Activated CD8-positive, alpha-beta memory T cell treated with anti-CD3 and anti-CD28 coated beads for 36 hours (primary cell): ENCODE data around the gene PRSS21. TPM values are rescaled to one million over a fixed set of nuclear protein-coding genes. Genes with fewer than 3 reads are reported as not detected.

Experiments used
- CTCF ChIA-PET: fragments of 350-600 bp; sonication (Branson Sonifier 250); formaldehyde crosslinking; loops from one replicate; lab custom pipeline; 2021; ENCODE audit warnings: antibody characterized with exemption; lab: Charles Lee
- POLR2A ChIA-PET: fragments of 350-600 bp; sonication (Branson Sonifier 250); formaldehyde crosslinking; loops from one replicate; lab custom pipeline; 2021; ENCODE audit warnings: antibody characterized with exemption; lab: Charles Lee
- total RNA-seq, 2 experiments: library from RNA; stranded (reverse); gene quantifications; one replicate each; pipeline ENCODE4 v1.2.3, GENCODE V29; 2021

The PRSS21 gene
- total RNA-seq, 2 experiments from 2014 or later, result 10.5 to 11.1 TPM

DNA sequence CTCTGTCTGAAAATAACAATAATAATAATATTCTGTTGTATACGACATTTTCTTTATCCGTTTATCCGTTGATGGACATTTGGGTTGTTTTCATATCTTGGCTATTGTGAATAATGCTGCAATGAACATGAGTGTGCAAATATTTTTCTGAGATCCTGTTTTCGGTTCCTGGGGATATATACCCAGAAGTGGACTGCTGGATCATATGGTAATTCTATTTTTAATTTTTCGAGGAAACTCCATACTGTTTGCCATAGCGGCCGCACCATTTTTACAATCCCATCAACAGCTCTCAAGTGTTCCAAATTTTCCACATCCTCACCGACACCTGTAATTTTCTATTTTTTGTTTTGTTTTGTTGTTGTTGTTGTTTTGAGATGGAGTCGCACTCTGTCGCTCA is 24.1 kb upstream of the PRSS21 start:
- POLR2A ChIA-PET, result no interaction called here
- CTCF ChIA-PET, result no interaction called here

DNA sequence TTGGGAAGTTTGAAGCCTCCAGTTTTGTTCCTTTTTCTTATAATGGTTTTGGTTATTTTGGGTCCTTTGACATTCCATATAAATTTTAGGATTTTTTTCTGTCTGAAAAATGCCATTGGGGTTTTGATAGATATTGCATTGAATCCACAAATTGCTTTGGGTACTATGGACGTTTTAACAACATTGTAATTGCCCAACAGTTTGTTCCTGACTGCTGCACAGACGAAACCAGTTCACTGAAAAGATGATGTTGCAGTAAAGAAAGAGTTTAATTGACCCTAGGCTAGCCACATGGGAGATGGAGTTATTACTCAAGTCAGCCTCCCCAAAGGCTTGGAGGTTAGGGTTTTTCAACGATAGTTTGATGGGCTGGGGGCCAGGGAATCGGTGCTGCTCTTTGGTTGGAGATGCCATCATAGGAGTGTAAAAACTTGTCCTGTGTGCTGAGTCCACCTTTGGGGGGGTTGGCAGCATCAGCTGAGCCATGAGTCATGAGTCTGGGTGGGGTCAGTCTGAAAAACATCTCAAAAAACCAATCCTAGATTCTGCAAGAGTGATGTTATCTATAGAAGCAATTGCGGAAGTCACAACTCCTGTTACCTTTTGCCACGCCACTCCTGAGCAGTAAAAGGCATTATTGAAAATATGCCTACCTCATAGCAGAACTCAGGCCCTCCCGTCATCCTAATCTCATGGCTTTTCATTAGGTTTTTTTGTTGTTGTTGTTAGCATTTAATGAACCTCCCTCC is 21.5 kb upstream of the PRSS21 start:
- ChIA-PET POLR2A (no interaction called here), CTCF (no interaction called here)

DNA sequence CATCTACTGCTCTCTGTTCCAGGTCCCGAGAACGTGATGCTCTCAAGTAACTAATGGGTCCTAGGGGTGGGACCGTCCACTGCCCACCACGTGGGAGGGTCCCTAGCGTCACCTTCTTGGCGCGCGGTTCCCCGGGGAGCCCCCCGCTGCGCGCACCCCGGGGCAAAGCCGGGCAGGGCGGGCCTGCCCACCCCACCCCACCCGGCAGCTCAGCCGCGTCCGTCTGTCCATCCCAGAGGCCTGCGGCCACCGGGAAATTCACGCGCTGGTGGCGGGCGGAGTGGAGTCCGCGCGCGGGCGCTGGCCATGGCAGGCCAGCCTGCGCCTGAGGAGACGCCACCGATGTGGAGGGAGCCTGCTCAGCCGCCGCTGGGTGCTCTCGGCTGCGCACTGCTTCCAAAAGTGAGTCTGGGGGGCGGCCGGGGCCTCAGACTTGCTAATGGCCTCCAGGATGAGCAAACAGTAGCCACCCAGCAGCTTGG is 18.3 kb upstream of the PRSS21 start:
- ChIA-PET CTCF (interaction anchor here (1.5 kb wide), 1 partner anchor 69 kb away, joined by 4 read pairs; no protein-coding TSS in a partner anchor), POLR2A (no interaction called here)

DNA sequence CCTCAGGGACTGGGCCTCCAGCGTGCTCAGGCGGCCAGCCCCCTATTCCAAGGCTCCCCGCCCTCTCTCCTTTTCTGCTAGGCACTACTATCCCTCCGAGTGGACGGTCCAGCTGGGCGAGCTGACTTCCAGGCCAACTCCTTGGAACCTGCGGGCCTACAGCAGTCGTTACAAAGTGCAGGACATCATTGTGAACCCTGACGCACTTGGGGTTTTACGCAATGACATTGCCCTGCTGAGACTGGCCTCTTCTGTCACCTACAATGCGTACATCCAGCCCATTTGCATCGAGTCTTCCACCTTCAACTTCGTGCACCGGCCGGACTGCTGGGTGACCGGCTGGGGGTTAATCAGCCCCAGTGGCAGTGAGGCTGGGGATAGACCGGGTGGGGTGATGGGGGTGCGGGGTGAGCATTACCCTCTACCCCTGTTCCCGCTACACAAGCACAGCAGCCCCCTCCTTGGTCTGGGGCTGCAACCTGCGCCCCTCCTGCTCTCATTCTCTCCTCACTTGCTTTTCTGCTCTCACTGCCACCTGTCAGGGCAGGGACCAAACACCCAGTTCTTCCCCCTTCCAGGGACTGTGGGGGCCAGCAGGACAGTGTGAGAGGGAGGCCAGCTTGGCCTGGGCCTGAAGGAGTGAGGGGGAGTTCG is 17.7 kb upstream of the PRSS21 start:
- POLR2A ChIA-PET, result no interaction called here
- CTCF ChIA-PET, result interaction anchor here (1.5 kb wide), 1 partner anchor 69 kb away, joined by 4 read pairs; no protein-coding TSS in a partner anchor

DNA sequence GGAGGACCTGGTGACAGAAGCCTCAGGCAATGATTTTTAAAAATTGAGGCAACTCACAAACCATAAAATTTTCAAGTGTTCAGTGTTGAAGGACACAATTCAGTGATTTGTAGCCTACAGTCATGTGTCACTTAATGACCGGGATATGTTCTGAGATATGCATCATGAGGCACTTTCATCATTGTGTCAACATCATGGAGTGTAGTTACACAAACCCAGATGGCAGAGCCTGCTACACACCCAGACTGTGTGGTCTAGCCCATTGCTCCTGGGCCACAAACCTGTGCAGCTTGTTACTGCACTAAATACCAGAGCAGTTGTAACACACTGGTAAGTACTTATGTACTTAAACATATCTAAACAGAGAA is 17.2 kb upstream of the PRSS21 start:
- ChIA-PET CTCF (no interaction called here), POLR2A (interaction anchor here (0.7 kb wide), 1 partner anchor 22 kb away, joined by 11 read pairs; no protein-coding TSS in a partner anchor)

DNA sequence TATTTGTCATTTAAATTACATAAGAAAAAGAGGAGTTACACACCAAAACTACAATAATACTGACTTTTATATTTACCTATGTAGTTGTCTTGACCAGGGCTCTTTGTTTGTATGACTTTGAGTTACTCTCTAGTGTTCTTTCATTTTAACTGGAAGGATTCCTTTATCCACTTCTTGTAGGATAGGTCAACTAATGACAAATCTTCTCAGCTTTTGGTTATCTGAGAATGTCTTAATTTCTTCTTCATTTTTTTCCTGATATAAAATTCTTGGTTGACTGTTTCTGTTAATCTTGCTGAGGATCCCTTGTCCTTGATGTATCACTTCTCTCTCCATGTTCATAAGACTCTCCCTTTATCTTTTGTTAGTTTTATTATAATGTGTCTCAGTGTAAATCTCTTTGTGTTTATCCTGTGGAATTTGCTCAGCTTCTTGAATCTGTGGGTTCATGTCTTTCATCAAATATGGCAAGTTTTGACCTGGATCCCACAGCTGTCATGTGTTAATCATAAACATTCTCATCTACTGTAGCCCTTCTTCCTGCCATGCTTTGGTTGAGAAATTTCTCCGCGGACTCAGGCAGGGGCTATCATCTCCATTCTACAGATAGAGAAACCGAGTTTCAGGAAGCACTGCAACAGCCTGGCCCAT is 13.4 kb upstream of the PRSS21 start:
- POLR2A ChIA-PET, result no interaction called here
- CTCF ChIA-PET, result no interaction called here

DNA sequence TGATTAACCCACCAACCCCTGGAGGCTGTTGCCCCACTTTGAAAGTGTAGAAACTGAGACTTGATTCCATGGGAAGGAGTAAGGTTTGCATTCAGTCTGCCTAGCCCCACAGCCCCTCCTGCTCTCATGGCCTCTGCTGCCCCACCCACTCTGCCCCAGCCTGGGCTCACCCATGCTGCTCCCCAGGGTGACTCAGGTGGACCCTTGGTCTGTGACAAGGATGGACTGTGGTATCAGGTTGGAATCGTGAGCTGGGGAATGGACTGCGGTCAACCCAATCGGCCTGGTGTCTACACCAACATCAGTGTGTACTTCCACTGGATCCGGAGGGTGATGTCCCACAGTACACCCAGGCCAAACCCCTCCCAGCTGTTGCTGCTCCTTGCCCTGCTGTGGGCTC is 12.3 kb upstream of the PRSS21 start:
- POLR2A ChIA-PET, result interaction anchor here (0.6 kb wide), 1 partner anchor 1288 kb away, joined by 4 read pairs; no protein-coding TSS in a partner anchor
- CTCF ChIA-PET, result no interaction called here

DNA sequence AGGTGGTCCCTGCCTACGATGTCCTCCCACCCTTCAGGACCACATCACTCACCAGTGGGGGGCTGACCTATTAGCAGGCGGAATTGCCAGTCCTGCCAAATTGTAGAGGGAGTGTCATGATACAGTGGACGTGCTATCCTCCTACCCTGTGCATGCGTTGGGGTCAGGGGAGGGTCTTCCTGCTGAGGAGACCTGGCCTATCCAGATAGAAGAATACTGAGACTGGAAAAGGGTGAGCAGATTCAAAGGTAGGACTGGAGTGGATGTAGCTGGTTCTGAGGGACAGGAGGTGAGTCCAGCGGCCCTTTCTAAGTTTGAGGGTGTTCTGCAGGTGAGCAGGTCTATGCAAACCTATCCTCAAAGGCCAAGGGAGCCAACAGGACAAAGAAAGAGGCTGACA is 10.8 kb upstream of the PRSS21 start:
- CTCF ChIA-PET, result interaction anchor here (0.6 kb wide), 1 partner anchor 87 kb away, joined by 3 read pairs; no protein-coding TSS in a partner anchor

DNA sequence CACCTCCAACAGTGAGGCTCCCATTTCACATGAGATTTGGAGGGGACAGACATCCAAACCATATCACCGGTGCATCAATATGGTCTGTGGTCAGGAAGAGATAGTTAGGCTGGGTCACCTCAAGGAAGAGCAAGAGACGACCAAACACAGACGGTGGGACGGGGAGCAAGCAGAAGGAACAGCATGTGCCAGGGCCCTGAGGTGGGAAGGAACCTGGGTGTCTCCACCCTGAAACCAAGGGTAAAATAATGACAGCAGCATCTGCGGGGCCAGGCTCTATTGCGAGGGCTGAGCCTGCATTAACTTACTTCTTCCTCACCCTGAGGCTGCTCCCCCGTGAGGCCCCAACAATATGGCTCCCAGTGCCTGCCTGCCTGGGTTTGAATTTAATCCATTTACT is 8.9 kb upstream of the PRSS21 start:
- POLR2A ChIA-PET, result no interaction called here
- CTCF ChIA-PET, result no interaction called here

More for the DNA sequence above, 10.8 kb upstream of the PRSS21 start:
- POLR2A ChIA-PET, result no interaction called here

DNA sequence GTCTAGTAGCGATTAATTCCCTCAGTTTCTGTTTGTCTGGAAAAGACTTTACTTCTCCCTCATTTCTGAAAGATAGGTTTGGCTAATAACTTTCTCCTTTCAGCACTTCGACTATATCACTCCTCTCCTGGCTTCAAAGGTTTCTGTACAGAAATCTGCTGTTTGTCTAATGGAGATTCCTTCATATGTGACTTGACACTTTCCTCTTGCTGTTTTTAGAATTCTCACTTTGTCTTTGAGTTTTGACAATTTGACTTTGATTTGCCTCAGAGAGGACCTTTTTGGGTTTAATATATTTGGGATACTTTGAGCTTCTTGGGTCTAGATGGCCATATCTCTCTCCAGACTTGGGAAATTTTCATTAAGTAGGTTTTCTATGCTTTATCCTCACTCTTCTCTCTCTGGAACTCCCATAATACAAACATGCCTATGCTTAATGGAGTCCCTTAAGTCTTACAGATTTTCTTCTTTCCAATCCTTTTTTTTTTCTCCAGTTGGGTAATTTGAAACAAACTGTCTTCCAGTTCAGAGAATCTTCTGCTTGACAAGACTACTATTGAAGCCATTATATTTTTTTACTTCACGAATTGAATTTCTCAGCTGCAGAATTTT is 7.8 kb upstream of the PRSS21 start:
- ChIA-PET POLR2A (no interaction called here), CTCF (no interaction called here)

DNA sequence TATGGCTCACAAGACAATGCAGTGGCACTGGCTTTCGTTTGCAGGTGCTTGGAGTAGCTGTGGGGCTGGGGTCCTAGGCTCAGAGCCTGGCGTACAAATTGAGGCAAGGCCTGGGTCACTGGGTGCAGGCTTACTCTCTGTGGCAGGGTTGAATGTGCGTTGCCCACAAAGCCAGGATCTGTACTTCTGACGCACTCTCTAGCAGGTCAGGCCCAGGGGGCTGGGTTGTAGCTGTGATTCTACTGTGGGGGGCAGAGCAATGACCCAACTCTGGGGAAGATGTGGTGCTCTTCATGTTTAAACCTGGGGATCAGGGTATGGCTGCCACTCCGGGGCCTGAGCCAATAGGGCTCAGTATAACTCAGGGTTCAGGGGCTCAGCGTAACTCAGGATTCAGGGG is 6.4 kb upstream of the PRSS21 start:
- ChIA-PET CTCF (interaction anchor here (1.2 kb wide), 1 partner anchor 29 kb away, joined by 3 read pairs; no protein-coding TSS in a partner anchor), POLR2A (no interaction called here)

DNA sequence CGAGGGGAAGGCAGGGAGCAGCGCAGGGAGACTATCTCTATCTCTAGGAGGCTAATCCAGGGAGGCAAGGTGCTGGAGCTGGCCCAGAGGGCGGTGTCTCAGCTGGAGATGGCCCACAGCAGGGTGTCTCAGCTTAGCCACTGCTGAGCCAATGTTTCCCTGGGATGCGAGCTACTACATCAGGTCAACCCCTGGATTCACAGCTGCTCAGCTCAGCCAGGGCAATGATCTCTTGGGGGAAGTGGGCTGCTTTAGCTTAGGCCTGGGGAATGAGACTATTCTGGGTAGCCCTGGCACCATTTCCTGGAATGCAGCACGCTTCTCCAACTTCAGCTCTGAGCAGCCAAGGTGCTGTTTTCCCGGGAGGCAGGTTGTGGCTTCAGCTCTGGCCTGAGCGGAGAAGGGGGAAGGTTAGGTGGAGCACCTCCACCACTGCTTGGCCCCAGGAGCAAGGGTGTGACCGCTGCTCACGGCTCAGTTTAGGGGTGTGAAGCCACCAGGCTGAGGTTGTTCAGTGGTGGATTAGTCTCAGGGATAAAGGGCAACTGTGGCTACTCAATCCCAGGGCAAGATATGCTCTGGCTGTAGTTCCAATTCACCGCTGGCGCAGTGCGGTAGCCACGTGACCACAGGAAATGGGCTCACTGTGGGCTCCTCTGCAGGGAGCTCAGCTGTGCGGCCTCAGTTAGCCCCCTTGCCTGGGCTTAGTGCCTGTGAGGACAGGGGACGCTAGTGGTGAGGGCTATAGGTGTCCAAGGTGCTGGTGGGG is 5.2 kb upstream of the PRSS21 start:
- ChIA-PET POLR2A (no interaction called here), CTCF (interaction anchor here (0.5 to 1.2 kb wide), 3 partner anchors 28 to 191 kb away, joined by 3 read pairs; no protein-coding TSS in a partner anchor)

DNA sequence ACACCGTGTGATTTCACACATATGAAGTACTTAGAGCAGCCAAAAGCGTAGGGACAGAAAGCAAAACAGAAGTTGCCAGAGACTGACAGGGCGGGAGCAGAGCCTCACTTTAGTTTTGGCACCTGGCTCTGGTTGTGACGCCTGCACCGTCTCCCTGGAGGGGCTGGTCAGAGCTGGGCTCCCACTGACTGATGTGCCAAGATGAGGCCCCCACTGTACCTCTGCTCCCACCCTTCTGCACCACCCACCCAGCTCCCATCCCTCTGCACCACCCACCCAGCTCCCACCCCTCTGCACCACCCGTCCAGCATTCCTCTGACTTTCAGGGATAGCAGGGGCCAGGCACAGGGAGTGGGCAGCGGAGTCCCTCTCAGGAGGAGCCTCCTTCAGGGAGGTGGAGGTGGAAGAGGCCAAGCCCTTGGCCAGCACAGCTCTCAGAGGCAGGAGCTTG is 3.2 kb upstream of the PRSS21 start:
- POLR2A ChIA-PET, result no interaction called here
- CTCF ChIA-PET, result interaction anchor here (0.6 kb wide), 1 partner anchor 23 kb away, joined by 4 read pairs; no protein-coding TSS in a partner anchor

DNA sequence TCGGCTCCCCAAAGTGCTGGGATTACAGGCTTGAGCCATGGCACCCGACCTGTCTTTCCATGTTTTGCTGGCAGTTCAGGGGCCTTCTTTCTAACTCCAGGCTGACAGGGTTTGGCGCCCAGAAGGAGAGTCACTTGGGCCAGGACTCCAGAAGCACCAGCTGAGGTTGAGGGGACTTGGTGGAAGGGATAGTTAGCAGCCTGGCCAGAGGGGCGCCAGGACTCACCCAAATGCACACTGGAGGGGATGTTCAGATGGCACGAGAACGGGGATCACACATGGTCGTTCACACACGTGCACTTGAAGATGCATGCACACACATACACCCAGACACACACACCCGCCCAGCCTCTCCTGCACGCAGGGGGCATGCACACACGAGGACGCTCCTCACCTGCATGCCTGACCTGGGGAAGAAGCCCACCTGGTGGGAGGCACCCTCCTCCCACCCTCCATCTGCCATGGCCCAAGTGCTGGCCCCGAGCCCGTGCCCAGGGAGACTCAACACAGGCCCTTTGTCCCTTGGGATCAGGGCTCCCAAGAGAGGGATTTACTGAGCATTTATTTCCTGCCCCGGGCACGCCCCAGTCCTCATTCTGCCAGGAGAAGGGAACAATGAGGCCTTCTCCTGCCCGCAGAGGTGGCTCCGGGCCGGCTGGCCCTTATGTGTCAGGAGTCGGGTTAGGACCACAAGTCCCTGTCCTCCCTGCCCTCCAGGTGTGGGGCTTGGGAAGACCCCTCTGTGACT is 2.3 kb upstream of the PRSS21 start:
- ChIA-PET POLR2A (no interaction called here), CTCF (no interaction called here)

DNA sequence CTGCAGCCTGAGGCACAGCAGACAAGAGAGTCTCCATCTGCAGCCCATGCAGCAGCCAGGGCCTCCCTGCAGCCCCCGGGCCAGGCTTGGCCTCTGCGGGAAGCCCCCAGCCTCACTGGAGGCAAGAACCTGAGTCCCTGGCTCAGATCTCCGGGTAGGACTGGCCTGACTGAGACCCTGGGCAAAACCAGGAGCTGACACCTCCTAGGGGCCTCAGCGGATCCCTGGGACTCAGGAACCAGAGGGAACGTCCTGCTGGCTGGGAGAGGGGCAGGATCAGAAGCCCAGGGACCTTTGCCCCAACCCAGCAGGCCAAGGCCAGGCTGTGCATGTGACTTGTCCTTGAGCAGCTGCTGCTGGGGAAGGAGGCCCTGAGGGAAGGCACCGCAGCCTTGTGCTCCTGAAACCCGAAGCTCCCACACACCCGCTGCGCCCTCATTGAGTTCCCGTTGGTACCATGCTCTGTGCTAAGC is 1.7 kb upstream of the PRSS21 start:
- CTCF ChIA-PET, result no interaction called here
- POLR2A ChIA-PET, result no interaction called here

DNA sequence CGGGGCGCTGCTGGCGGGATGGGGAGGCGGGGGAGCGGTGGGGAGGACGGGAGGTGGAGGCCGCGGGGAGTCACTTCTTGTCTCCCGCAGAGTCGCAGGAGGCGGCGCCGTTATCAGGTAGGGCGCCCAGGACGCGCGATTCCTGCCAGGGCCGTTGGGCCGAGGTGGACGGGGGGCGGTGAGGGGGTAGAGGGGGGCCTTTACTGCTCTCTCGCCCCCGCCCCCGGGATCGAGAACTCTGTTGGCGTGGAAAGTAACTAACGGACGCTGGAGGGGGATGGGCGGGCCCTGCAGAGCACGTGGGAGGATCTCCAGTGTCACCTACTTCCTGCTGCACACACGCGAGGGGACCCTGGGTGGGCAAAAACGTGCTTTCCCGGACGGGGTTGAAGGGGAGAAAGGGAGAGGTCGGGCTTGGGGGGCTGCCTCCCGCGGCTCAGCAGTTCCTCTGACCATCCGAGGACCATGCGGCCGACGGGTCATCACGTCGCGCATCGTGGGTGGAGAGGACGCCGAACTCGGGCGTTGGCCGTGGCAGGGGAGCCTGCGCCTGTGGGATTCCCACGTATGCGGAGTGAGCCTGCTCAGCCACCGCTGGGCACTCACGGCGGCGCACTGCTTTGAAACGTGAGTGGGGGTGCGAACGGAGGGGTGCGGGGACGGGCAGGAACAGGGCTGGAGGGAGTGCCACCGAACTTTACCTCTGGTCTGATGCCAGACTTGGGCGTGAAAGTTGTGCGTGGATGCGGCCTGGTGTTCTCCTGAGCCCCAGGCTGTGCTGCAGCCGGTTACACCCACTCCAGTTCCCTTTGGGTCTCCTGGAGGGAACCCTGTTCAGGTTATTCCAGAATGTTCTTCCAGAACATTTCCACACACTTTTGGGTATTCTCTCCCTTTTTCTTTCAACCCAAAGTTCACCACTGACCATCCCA is 569 bp downstream of the PRSS21 start:
- CTCF ChIA-PET, result no interaction called here
- POLR2A ChIA-PET, result no interaction called here

DNA sequence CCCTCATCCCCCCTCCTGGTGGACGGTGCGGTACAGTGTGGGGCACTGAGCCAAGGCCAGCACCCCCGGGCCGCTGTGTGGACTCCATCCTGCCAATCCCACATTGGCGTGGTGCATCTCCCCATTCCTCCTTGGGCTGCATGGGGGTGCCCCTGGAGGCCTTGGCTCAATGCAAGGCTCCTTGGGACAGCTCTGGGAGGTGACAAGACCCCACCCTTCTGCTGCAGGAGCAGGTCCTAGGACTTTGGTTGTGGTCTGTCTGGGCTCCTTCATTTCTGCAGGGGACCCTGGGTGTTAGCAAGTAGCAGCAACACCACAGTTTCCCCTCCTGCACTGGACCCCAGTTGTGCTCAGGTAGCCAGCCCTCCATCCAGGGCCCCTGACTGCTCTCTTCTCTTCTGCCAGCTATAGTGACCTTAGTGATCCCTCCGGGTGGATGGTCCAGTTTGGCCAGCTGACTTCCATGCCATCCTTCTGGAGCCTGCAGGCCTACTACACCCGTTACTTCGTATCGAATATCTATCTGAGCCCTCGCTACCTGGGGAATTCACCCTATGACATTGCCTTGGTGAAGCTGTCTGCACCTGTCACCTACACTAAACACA is 1.3 kb downstream of the PRSS21 start:
- CTCF ChIA-PET, result no interaction called here
- POLR2A ChIA-PET, result no interaction called here
